KOPT-K1 (cell line): Measurements from ENCODE around the gene ZCCHC24.

Source experiments
- H3K27ac ChIP-seq: fragments of 200-600 bp; sonication (generic); 2 replicates; pipeline ENCODE4 v1.5.1; 2016; ENCODE audit warnings: antibody characterized with exemption, mild to moderate bottlenecking, low read depth, low read length; ENCODE audit not compliant: poor library complexity, severe bottlenecking
- H3K36me3 ChIP-seq: fragments of 200-600 bp; sonication (generic); 2 replicates; pipeline ENCODE4 v1.5.1; 2017; ENCODE audit warnings: antibody characterized with exemption, mild to moderate bottlenecking, low read length, moderate library complexity; ENCODE audit not compliant: insufficient read depth
- H3K9me3 ChIP-seq: fragments of 200-600 bp; sonication (generic); 2 replicates; pipeline ENCODE4 v1.5.1; 2017; ENCODE audit warnings: antibody characterized with exemption, low read length, mild to moderate bottlenecking; ENCODE audit not compliant: insufficient read depth, poor library complexity, severe bottlenecking

The ZCCHC24 gene

DNA sequence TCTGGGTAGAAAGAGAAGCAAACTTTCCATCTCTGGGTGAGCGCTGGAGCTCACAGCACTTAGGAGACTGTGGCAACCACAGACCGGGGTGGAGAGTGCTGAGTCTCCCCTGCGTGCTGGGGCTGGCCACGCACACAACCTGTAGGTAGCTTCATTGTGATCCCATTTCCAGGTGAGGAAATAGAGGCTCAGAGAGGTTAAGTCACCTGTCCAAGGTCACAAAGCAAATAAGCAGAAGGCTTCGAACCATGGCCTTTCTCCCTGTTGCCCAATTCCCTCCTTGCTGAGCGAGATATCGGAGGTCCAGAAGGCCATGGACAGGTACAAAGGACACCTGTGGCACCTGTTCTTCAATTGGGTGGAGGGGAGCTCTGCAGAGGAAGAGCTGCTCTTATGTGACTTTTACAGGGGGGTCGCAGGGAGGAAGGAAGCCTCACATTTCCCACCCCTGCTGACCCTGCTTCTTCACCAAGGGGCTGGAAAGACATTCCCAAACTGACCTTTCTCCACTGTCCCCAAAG is 39.4 kb downstream of the ZCCHC24 start:
- H3K27ac ChIP-seq, result no peak overlapping the region
- no peaks in the 10 kb centered on the region for H3K36me3 ChIP-seq
- H3K9me3 ChIP-seq, result no peaks in the 10 kb centered on the region

DNA sequence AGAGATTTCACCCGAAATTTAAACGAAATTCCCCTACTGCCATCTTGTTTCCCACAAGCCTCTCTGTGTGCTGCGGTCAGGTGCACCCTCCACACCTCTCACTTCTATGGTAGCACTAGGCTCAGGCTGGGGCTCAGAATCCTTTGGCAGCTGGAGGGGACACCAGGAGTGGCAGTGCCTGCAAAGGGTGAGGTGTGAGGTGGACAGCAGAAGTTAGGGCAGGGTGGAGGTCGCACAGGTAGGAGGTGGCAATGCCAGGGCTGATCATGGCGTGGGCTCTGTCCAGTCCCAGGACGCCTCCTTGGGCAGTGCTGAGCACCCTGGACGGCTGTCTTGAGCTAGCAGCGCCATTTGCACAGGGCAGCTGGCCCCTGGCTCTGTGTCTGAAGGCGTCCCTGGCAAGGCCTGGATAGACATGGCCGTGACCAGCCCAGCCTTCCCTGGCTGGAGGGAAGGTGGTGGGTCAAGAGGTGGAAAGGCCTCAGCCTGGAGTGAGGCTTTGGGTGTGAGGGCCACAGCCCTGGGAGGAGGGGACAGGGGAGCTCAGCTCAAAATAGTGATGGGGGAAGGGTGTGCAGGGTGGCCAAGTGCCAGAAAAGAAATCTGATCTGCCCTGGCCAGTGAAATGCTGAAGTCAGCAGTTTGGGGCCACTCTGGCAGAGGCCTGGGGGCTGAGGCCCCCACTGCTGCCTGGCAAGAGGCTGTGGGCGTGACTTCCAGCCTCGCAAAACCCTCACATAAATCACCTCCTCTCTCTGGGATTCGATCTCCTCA is 40.0 kb downstream of the ZCCHC24 start:
- Histone ChIP-seq H3K9me3 (no peaks in the 10 kb centered on the region), H3K36me3 (no peaks in the 10 kb centered on the region), H3K27ac (no peak overlapping the region)

DNA sequence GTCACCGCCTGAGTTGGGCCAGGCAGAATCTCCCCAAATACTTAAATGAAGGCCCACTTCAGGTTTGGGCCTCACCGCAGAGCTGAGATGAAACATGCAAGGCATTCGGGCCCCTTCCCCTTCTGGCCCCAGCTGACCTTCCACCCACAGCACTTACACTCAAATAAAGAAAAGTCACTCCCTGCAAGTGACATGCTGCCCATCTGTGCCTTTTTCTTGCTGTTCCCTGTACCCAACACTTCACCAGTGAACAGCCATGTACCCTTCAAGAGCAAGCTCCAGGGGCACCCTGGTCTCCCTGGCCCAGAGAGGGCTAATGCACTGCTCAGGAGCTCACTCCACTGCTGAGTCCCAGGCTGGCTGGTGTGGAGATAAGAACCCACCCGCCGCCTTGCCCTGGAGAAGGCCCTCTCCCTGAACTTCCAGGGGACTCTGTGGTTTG is 40.7 kb downstream of the ZCCHC24 start:
- Histone ChIP-seq H3K27ac (no peak overlapping the region), H3K36me3 (no peaks in the 10 kb centered on the region), H3K9me3 (no peaks in the 10 kb centered on the region)

DNA sequence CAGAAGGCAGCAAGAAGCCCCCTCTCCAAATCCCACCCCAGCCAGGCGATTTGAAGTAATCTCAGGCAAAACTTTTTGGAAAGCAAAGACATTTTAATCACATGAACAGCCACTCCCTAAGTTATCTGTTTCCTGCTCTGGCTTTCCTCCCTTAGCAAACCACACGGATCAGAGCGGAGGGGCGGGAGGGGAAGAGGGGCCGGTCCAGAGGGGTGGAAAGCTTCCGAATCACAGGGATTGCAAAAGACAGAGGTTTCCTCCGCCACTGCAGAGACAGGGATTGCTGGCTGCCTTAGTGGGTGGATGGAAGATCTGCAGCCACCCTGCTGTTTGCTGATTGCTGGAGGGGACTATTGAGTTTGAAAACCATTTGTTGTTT is 41.2 kb downstream of the ZCCHC24 start:
- Histone ChIP-seq H3K27ac (no peak overlapping the region), H3K9me3 (no peaks in the 10 kb centered on the region), H3K36me3 (no peaks in the 10 kb centered on the region)

DNA sequence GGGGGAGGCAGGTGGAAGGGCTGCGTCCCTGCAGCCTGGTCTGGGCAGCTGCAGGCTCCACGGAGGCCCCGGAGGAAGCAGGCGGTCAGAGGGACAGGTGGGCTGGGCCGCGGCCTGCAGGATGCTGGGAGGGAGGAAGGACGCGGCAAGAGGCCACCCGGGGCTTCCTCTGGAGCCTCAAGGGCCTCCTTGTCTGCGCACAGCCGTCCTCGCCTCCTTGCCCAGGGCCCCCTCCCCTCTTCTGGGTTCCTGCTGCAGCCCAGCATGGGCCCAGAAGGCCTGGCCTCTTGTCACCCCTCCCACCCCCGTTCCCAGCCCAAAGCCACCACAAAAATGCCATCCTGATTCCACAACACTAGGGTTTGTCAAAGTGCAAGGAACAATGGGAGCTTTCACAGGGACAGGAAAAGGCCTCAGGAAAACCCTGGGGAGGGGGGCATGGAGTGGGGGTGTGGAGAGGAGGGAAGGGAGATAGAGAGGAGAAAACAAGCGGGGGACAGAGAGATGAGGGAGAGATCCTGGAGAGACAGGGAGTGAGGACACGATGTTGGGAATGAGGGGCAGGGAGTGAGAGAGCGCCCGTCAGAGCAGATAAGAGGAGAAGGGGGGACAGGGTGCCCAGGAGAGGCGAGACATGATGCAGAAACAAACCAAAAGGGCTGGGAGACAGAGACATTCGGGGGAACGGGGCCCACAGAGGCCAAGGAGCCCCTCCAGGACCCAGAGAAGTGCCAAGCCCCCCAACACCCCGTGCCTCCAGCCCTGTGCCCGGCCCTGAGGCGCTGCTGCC is 41.8 kb downstream of the ZCCHC24 start:
- no peaks in the 10 kb centered on the region for H3K36me3 ChIP-seq
- no peak overlapping the region for H3K27ac ChIP-seq
- H3K9me3 ChIP-seq, result no peaks in the 10 kb centered on the region

DNA sequence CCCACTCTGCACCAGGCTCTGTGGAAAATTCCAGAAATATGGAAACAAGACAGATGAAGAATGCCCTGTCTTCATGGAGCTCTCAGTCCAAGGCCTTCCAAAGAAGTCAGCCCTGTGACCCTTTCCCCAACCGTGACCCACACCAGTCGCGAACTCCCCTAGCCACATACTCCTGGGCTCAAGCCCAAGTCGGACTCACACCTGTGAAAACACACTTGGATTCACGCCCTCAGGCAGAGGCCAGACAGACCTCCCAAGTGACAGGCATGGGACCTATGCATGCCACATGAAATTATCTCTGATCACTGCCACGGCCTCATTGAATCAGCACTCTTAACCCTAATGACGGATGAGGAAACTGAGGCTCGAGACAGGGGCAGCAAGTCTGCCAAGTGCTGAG is 42.5 kb downstream of the ZCCHC24 start:
- no peak overlapping the region for H3K27ac ChIP-seq
- H3K36me3 ChIP-seq, result no peaks in the 10 kb centered on the region
- H3K9me3 ChIP-seq, result no peaks in the 10 kb centered on the region

DNA sequence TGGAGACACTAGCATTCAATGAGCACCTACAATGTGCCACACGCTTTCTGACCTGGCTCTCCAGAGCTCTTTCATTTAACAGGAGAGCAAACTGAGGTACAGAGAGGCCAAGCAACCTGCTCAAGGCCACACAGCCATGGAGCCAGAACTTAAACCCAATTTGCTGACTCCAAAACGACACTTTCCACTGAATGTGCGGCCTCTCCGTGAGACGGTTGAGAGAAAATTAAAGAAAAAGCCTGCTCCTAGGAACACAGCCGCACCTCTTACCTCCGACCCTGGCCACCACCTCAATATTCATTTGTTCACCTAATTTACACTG is 42.8 kb downstream of the ZCCHC24 start:
- no peaks in the 10 kb centered on the region for H3K36me3 ChIP-seq
- no peaks in the 10 kb centered on the region for H3K9me3 ChIP-seq
- H3K27ac ChIP-seq, result no peak overlapping the region

DNA sequence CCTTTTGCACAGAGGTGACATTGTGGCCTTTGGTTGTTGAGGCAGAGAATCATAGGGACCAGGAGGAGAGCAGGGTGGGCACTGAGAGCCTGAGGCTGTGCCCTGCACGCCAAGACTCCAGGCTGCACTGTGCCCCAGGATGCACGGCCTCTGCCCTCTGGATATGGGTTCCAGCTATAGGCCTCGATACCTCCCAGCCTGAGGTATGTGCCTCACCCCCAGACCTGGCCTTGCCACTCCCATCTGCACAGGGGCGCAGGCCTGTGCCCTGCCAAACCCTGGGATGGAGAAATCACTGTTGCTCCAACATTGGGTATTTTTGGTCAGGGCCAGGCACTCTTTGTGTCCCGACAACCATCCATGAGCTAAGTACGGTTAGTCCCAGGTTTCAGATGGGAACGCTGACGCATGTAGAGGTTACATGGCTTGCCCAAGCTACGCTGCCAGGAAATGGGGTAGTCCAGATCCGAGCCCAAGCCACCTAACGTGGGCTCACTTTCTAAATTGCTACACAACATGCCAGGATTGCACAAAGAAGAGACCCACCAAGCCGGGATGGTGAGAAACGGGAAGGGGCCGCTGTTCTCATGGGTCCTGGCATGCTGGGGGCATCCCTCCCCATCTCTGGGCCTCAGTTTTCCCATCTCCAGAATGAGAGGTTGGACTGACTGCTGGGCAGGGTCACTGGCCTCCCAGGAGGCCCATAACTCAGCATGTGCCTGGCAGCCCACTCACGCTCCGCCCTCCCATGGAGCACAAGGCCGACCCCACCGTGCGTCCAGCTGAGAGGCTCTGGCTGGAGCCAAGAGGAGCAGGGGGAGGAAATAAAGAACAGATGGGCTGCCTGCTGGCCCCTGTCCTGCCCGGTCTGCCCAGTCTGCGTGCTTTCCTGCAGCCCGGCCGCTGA is 44.2 kb downstream of the ZCCHC24 start:
- no peak overlapping the region for H3K27ac ChIP-seq
- H3K36me3 ChIP-seq, result no peaks in the 10 kb centered on the region
- H3K9me3 ChIP-seq, result no peaks in the 10 kb centered on the region

DNA sequence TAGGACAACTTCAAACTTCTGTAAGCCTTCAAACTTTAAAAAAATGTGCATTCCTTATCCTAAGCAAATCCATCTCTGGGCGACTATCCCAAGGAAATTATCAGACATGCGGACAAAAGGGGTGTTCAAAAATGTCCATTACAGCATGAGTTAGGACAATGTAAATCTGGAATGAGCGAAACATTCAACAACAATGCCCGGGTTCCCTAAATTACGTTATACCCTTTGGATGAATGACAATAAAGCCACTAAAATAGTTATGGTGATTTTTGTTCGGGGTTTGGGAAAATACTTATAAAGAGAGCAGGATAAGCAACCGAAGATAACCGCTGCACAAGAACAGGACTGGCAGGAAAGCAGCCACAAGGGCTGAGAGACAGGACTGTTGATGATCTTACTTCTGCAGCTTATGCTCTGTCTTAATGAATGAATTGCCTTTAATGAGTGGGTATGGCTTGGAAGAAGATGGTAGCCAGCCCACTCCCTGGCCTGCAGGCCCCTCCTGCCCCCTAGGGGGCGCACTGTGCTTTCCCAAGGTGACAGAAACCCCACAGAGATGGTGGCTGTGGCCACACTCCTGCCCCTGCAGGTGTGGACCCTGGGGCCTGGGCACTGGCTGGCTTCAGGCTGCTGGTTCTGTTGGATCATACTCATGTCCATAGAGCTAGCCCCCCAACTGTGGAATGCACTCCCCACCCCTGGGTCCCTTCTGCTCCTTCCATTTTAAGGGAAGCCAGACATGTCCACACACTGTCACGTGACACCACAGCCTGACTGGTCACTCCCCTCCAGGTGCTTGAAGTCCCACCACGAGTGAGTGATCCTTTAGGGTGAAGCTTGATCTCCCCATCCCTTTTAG is 45.0 kb downstream of the ZCCHC24 start:
- Histone ChIP-seq H3K27ac (no peak overlapping the region), H3K36me3 (no peaks in the 10 kb centered on the region), H3K9me3 (no peaks in the 10 kb centered on the region)

DNA sequence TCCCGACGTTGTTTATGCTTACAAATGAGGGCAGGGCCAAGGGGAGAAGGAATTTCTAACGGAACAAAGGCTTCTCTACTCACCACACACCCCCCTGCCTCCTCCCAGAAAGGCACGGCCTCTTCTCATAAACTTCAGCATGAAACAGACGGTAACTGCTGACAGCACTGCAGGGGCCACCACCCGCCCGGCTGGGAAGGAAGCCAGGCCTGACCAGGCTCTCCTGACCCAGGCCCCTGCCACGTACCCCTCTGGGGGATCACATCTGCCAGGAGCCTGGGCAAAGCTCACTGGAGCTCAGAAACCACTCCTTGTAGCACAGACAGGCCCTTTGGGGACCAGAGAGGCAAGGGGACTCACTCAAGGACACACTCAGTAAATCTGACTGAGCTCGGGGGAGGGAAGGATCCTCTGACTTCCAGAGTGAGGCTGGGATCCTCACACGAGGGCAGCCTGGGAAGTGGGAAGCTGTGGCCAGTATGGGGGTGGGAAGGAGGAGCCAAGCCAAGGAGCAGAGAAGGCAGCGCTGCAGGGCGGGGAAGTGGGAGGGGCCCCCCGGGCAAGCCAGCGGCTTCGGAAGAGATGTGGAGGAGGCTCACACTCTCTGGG is 46.1 kb downstream of the ZCCHC24 start:
- no peaks in the 10 kb centered on the region for H3K9me3 ChIP-seq
- no peaks in the 10 kb centered on the region for H3K36me3 ChIP-seq
- H3K27ac ChIP-seq, result no peak overlapping the region

DNA sequence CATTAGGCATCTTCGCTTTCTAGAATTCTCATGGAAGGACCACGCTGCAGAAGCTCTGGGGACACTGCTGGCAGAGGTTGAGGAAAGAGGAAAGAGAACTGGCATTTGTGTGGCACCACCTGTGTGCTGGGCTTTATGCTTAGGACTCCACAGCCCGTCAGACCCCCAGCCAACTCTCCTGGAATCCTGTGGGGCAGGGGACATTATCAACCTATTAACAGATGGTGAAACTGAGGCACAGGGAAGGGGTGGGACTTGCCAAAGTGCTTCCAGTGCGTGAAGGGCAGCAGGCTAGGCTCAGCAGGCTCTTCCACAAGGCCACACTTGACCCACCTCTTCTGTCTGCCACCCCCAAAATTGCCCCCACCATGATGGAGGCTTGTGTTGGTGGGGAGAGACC is 46.8 kb downstream of the ZCCHC24 start:
- no peaks in the 10 kb centered on the region for H3K9me3 ChIP-seq
- no peaks in the 10 kb centered on the region for H3K36me3 ChIP-seq
- no peak overlapping the region for H3K27ac ChIP-seq

DNA sequence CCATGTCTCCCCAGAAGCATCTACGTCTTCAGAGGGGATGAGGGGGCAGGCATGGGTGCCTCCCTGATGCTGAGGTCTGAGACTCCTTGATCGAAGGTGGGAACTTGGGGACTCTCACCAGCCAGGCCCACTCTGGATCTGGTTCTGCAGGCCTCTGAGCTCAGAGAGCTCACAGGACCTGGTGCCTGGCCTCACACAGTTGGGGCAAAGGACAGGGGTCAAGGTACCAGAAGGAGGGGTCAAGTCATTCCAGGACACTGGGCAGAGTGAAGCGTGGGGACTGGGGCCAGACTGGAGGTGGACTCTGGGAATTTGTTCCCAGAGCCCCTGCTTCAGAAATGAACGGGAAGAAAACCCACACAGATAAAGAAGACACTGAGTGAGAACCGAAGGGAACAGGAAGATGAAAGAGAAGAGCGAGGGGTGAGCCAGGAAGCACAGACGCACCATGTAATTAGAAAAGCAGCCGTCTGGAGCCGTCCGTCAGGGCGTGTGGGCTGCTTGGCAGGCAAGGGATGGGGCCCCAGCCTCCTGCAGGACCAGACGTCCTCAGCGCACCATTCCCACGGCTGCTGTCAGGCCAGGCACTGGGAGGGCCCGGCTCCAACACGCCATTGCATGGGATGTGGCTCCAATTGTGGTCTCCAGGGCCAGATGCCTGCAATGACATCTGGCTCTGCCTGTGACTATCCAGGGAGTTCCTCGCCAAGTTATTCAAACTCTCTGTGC is 47.7 kb downstream of the ZCCHC24 start:
- Histone ChIP-seq H3K36me3 (no peaks in the 10 kb centered on the region), H3K27ac (no peak overlapping the region), H3K9me3 (no peaks in the 10 kb centered on the region)

DNA sequence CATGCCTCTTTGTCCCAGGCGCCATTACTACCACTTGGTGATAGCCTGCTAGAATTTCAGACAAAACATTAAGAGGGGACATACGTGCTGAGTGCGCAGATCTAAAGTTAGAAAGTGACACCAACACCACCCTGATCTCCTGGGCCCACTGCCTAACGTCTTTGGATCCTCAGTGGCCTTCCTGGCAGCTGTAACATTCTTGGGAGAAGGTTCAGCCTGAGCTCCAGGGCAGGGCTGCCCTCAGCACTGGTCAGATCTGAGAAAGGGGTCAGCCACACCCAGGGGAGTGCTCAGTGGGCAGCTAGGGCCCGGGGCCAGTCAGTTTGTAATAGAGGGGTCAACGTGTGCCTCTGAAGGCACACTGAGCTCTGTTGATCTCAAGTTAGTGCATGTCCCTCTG is 48.4 kb downstream of the ZCCHC24 start:
- Histone ChIP-seq H3K27ac (no peak overlapping the region), H3K36me3 (no peaks in the 10 kb centered on the region), H3K9me3 (no peaks in the 10 kb centered on the region)
